Stimulated activated naive CD8-positive, alpha-beta T cell treated with anti-CD3 and anti-CD28 coated beads, Interleukin-15, Interleukin-2, amounts not matched to agents 100 ng/mL and 50 ng/mL, for 24 hours (primary cell): Measurements from ENCODE around the gene CYP2W1.

Source experiments
- H3K27ac Mint-ChIP-seq: one replicate; pipeline ENCODE4 v1.8.0; 2021; ENCODE audit warnings: mild to moderate bottlenecking, mixed read lengths
- H3K27me3 Mint-ChIP-seq: one replicate; pipeline ENCODE4 v1.8.0; 2021; ENCODE audit warnings: mixed read lengths
- H3K36me3 Mint-ChIP-seq: one replicate; pipeline ENCODE4 v1.8.0; 2021; ENCODE audit warnings: low read depth, mixed read lengths
- H3K4me1 Mint-ChIP-seq: one replicate; pipeline ENCODE4 v1.8.0; 2021; ENCODE audit warnings: low read depth, mixed read lengths
- H3K4me3 Mint-ChIP-seq: one replicate; pipeline ENCODE4 v1.8.0; 2021; ENCODE audit warnings: mild to moderate bottlenecking, mixed read lengths
- H3K9me3 Mint-ChIP-seq: one replicate; pipeline ENCODE4 v1.8.0; 2021; ENCODE audit warnings: mixed read lengths

CYP2W1 gene

GRCh38 chr7:945556-946255 lies 37.3 kb upstream of the CYP2W1 start:
- no peaks in the 10 kb centered on the region for H3K27me3 Mint-ChIP-seq
- peaks cover 24% of the 10 kb centered on the region for H3K4me1 Mint-ChIP-seq
- peaks cover 8% of the 10 kb centered on the region for H3K9me3 Mint-ChIP-seq
- no peak overlapping the region for H3K4me3 Mint-ChIP-seq
- H3K27ac Mint-ChIP-seq, result no peak overlapping the region
- H3K36me3 Mint-ChIP-seq, result peaks cover 28% of the 10 kb centered on the region

DNA sequence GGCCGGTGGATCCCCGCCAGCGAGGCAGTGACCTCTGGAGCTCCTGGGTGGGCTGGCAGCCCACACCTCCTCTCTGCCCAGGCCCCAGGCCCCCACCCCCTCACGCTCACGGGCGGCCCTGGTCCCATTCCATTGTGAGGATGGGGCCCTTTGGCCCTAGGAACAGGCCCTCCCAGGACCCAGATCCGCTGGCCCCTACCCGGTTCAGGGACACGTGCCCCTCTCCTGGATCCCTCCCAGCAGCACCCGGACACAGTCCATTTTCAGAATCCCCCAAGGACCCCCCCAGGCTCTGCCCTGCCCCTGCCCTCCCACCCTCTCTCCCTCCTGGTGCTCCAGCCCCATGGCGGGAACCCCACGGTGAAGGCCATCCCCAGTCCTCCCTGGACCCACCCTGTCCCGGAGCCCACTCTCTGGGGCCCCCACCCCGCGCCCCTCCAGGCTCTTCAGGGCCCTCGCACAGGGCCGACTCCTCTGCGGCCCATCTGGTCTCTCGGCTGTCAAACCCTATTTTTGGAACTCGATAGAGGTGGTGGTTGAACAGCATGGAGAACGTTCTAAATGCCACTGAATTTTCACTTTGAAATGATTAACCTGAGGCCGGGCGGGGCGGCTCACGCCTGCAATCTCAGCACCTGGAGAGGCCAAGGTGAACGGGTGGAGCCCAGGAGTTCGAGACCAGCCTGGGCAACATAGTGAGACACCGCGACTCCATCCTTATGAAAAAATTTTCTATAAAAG lies 36.6 kb upstream of the CYP2W1 start:
- Mint-ChIP-seq H3K27me3 (no peaks in the 10 kb centered on the region), H3K9me3 (peaks cover 4% of the 10 kb centered on the region), H3K36me3 (peaks cover 23% of the 10 kb centered on the region), H3K4me1 (peaks cover 19% of the 10 kb centered on the region), H3K27ac (no peak overlapping the region), H3K4me3 (no peak overlapping the region)

GRCh38 chr7:947391-948210 lies 35.4 kb upstream of the CYP2W1 start:
- no peaks in the 10 kb centered on the region for H3K9me3 Mint-ChIP-seq
- H3K36me3 Mint-ChIP-seq, result peaks cover 18% of the 10 kb centered on the region
- no peak overlapping the region for H3K27ac Mint-ChIP-seq
- H3K4me3 Mint-ChIP-seq, result no peak overlapping the region
- no peaks in the 10 kb centered on the region for H3K27me3 Mint-ChIP-seq
- peaks cover 17% of the 10 kb centered on the region for H3K4me1 Mint-ChIP-seq

GRCh38 chr7:949021-949934 lies 33.7 kb upstream of the CYP2W1 start:
- Mint-ChIP-seq H3K4me1 (peaks cover 18% of the 10 kb centered on the region), H3K36me3 (peaks cover 18% of the 10 kb centered on the region), H3K9me3 (no peaks in the 10 kb centered on the region), H3K4me3 (no peak overlapping the region), H3K27ac (no peak overlapping the region), H3K27me3 (no peaks in the 10 kb centered on the region)

GRCh38 chr7:951881-952547 lies 31.0 kb upstream of the CYP2W1 start:
- Mint-ChIP-seq H3K27me3 (peaks cover 3% of the 10 kb centered on the region), H3K4me1 (peaks cover 22% of the 10 kb centered on the region), H3K36me3 (peaks cover 18% of the 10 kb centered on the region), H3K4me3 (no peak overlapping the region), H3K9me3 (no peaks in the 10 kb centered on the region), H3K27ac (no peak overlapping the region)

- H3K4me1 Mint-ChIP-seq, result peaks cover 22% of the 10 kb centered on the region
- peaks cover 18% of the 10 kb centered on the region for H3K36me3 Mint-ChIP-seq
- no peaks in the 10 kb centered on the region for H3K9me3 Mint-ChIP-seq
- H3K27ac Mint-ChIP-seq, result no peak overlapping the region
- peaks cover 3% of the 10 kb centered on the region for H3K27me3 Mint-ChIP-seq
- peak overlapping the region; percentile 47 for H3K4me3 Mint-ChIP-seq
Observed at GRCh38 chr7:952548-953441, 30.2 kb upstream of the CYP2W1 start.

GRCh38 chr7:953547-954327 lies 29.2 kb upstream of the CYP2W1 start:
- H3K4me1 Mint-ChIP-seq, result peaks cover 22% of the 10 kb centered on the region
- H3K27me3 Mint-ChIP-seq, result peaks cover 3% of the 10 kb centered on the region
- H3K27ac Mint-ChIP-seq, result no peak overlapping the region
- peaks cover 13% of the 10 kb centered on the region for H3K36me3 Mint-ChIP-seq
- no peaks in the 10 kb centered on the region for H3K9me3 Mint-ChIP-seq
- peak overlapping the region; percentile 49 for H3K4me3 Mint-ChIP-seq

DNA sequence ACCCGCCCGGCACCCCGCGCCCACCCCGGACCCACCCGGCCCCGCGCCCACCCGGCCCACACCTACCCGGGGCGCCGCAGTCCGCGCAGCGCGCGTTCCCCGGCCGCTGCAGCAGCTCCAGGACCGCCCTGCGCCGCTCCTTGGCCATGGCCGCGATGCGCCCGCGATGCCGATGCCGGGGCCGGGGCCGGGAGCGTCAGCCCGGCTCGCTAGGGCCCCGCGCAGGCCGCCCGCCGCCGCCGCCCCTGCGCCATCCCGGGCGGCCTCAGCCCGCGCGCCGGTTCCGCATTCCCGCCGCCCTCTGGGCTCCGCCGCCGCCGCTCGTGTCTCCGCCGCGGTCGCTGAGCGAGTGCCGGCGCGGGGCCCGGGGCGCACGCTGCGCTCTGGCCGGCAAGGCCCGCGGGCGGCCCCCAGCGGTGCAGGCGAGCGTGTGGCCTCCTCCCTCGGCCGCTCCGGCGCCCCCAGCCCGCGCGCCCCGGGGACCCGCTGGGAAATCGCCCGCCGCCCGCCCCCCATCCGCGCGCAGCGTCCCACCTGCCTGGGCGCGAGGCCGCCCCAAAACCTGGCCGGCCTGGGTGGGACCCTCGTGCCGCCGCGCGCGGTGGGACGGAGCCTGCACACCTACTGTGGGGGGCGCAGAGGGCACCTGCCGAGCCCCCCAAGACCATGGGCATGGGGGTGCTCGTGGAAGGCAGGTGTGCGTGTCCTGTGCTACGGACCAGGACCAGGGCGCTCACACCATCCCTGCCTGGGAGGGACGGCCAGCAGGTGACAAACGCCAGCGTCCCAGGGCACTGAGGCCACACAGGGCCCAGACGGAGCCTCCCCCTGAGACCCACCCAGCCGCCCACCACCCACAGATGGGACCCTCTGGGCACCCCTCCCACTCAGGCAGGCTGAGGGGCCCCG lies 28.4 kb upstream of the CYP2W1 start, which contains the start of gene ADAP1:
ADAP1 (minus strand) TSS at position 351 of the 909 bp plus-strand sequence; CDS start at position 148, 203 bp downstream.
- Mint-ChIP-seq H3K36me3 (peaks cover 8% of the 10 kb centered on the region), H3K9me3 (no peaks in the 10 kb centered on the region), H3K27ac (peak within 1 kb of the TSS; percentile 45), H3K27me3 (peaks cover 3% of the 10 kb centered on the region), H3K4me1 (peaks cover 22% of the 10 kb centered on the region), H3K4me3 (peak within 1 kb of the TSS; percentile 66)

DNA sequence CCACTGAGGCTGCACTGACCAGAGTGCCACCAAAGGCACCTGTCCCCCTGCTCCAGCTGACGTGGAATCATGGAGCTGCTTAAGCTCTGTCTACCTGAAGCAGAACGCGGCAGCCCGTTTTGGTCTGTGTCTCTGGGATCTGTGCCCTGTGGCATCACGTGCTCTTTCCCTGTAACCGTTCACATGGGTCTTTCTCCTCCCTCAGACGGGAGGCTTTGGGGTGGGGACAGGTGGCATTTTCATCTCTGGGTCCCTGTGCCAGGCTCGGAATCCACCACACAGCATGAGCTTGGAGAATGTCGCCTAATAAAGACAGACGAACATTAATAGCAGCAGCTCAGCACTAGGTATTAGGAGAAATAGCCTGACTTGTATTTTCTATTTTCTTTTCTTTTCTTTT lies 26.9 kb upstream of the CYP2W1 start:
- Mint-ChIP-seq H3K4me1 (peaks cover 11% of the 10 kb centered on the region), H3K4me3 (no peak overlapping the region), H3K27ac (no peak overlapping the region), H3K27me3 (peaks cover 3% of the 10 kb centered on the region), H3K9me3 (no peaks in the 10 kb centered on the region), H3K36me3 (no peaks in the 10 kb centered on the region)

GRCh38 chr7:957418-958220 lies 25.4 kb upstream of the CYP2W1 start:
- H3K36me3 Mint-ChIP-seq, result no peaks in the 10 kb centered on the region
- no peaks in the 10 kb centered on the region for H3K9me3 Mint-ChIP-seq
- H3K4me1 Mint-ChIP-seq, result peaks cover 5% of the 10 kb centered on the region

More at GRCh38 chr7:957418-958220, 25.4 kb upstream of the CYP2W1 start:
- Mint-ChIP-seq H3K27me3 (peaks cover 3% of the 10 kb centered on the region), H3K4me3 (no peak overlapping the region), H3K27ac (no peak overlapping the region)
